GM15510 (cell line): ENCODE measurements around the gene ZNF782.

Source experiments
- POLR2A ChIP-seq: IDR thresholded peaks from 3 replicates; pipeline ENCODE4 v1.6.1; 2011; ENCODE audit warnings: borderline replicate concordance; ENCODE audit not compliant: insufficient read length; ENCODE audit errors: extremely low read depth

The ZNF782 gene

GRCh38 chr9:96858670-96859069, 4.4 kb upstream of the ZNF782 start:
- TF ChIP-seq POLR2A = no peak

- TF ChIP-seq POLR2A = no peak
Observed at GRCh38 chr9:96858018-96858573, 3.8 kb upstream of the ZNF782 start.

- no peak for TF ChIP-seq POLR2A
Observed at GRCh38 chr9:96856363-96857286, 2.3 kb upstream of the ZNF782 start.

- TF ChIP-seq POLR2A = no peak
Observed at GRCh38 chr9:96854651-96855273, 448 bp upstream of the ZNF782 start.

- TF ChIP-seq POLR2A = no peak
Observed at GRCh38 chr9:96852676-96853075, 1.6 kb downstream of the ZNF782 start.

GRCh38 chr9:96844040-96844439, 10.3 kb downstream of the ZNF782 start:
- TF ChIP-seq POLR2A = no peak

- TF ChIP-seq POLR2A = no peak
Observed at GRCh38 chr9:96818533-96818932, 35.8 kb downstream of the ZNF782 start.

- TF ChIP-seq POLR2A = no peak
Observed at GRCh38 chr9:96817973-96818372, 36.3 kb downstream of the ZNF782 start.

- TF ChIP-seq POLR2A = no peak
Observed at GRCh38 chr9:96813607-96814006, 40.7 kb downstream of the ZNF782 start.

GRCh38 chr9:96784021-96784420, 70.3 kb downstream of the ZNF782 start:
- TF ChIP-seq POLR2A = no peak

- TF ChIP-seq POLR2A = no peak
Observed at GRCh38 chr9:96782235-96782634, 72.1 kb downstream of the ZNF782 start.

- TF ChIP-seq POLR2A = no peak
Observed at GRCh38 chr9:96781552-96781951, 72.8 kb downstream of the ZNF782 start.

GRCh38 chr9:96779089-96779488, 75.2 kb downstream of the ZNF782 start:
- no peak for TF ChIP-seq POLR2A

GRCh38 chr9:96777426-96777864, 76.9 kb downstream of the ZNF782 start:
- no peak for TF ChIP-seq POLR2A

- TF ChIP-seq POLR2A = no peak
Observed at GRCh38 chr9:96771124-96771523, 83.2 kb downstream of the ZNF782 start.
